ENCODE data around the gene COX8A. TPM values are rescaled to one million over a fixed set of nuclear protein-coding genes. Genes with fewer than 3 reads are reported as not detected.

The COX8A gene
- polyA plus RNA-seq, 1 experiment = 200 TPM

GRCh38 chr11:64001484-64002420 lies 27.3 kb downstream of the COX8A start:
- TF ChIP-seq CTCF (IDR thresholded peaks at IDR 0.05; ENCODE audit: low read depth, low read length) = no peak
- no peaks in the 10 kb centered on the region for H3K27me3 ChIP-seq (ENCODE audit: control insufficient read depth, insufficient read depth, low read length)
- H3K9me3 ChIP-seq (ENCODE audit: control insufficient read depth, insufficient read depth, low read length) = no peaks in the 10 kb centered on the region; the same call in 1 of the 2 replicates
- ChIA-PET POLR2A (no interaction called here), CTCF (interaction anchor here (0.6 to 4.5 kb wide), 8 partner anchors 11 to 302 kb away, joined by 3 to 154 read pairs (median 4); no protein-coding TSS in a partner anchor)
- H3K4me3 ChIP-seq (ENCODE audit: low read depth, low read length) = no peak overlapping the region
- H3K27ac ChIP-seq (ENCODE audit: low read depth, low read length) = no peak overlapping the region
- no peak for DNase-seq (ENCODE audit: low read depth, low spot score)

GRCh38 chr11:64003807-64004589 lies 29.6 kb downstream of the COX8A start:
- ChIA-PET POLR2A (no interaction called here), CTCF (interaction anchor here (1.3 kb wide), 1 partner anchor 144 kb away, joined by 6 read pairs; no protein-coding TSS in a partner anchor)
- Histone ChIP-seq H3K27ac (ENCODE audit: low read depth, low read length) (no peak overlapping the region), H3K4me3 (ENCODE audit: low read depth, low read length) (no peak overlapping the region), H3K27me3 (ENCODE audit: control insufficient read depth, insufficient read depth, low read length) (no peaks in the 10 kb centered on the region), H3K9me3 (ENCODE audit: control insufficient read depth, insufficient read depth, low read length) (no peaks in the 10 kb centered on the region; the same call in 1 of the 2 replicates)
- no peak for TF ChIP-seq CTCF (IDR thresholded peaks at IDR 0.05; ENCODE audit: low read depth, low read length)
- no peak for DNase-seq (ENCODE audit: low read depth, low spot score)

GRCh38 chr11:64004590-64004984 lies 30.2 kb downstream of the COX8A start:
- H3K4me3 ChIP-seq (ENCODE audit: low read depth, low read length) = no peak overlapping the region
- H3K27ac ChIP-seq (ENCODE audit: low read depth, low read length) = no peak overlapping the region
- no peak for TF ChIP-seq CTCF (IDR thresholded peaks at IDR 0.05; ENCODE audit: low read depth, low read length)
- DNase-seq (ENCODE audit: low read depth, low spot score) = no peak
- POLR2A ChIA-PET = no interaction called here
- CTCF ChIA-PET = interaction anchor here (1.3 to 1.8 kb wide), 2 partner anchors 143 to 145 kb away, joined by 5 to 6 read pairs; no protein-coding TSS in a partner anchor
- H3K9me3 ChIP-seq (ENCODE audit: control insufficient read depth, insufficient read depth, low read length) = peaks cover 5% of the 10 kb centered on the region; the same call in 1 of the 2 replicates
- no peaks in the 10 kb centered on the region for H3K27me3 ChIP-seq (ENCODE audit: control insufficient read depth, insufficient read depth, low read length)

- Histone ChIP-seq H3K27me3 (ENCODE audit: control insufficient read depth, insufficient read depth, low read length) (no peaks in the 10 kb centered on the region), H3K9me3 (ENCODE audit: control insufficient read depth, insufficient read depth, low read length) (peaks cover 16% of the 10 kb centered on the region), H3K4me3 (ENCODE audit: low read depth, low read length) (no peak overlapping the region), H3K27ac (ENCODE audit: low read depth, low read length) (no peak overlapping the region)
- no peak for DNase-seq (ENCODE audit: low read depth, low spot score)
- TF ChIP-seq CTCF (IDR thresholded peaks at IDR 0.05; ENCODE audit: low read depth, low read length) = no peak
- ChIA-PET POLR2A (no interaction called here), CTCF (interaction anchor here (1.1 to 1.8 kb wide), 4 partner anchors 144 to 179 kb away, joined by 4 to 7 read pairs (median 5); no protein-coding TSS in a partner anchor)
These were observed 31.3 kb downstream of the COX8A start for GRCh38 chr11:64005691-64006090.

Measured in AG04450 (cell line).